GM21723 (cell line): ENCODE data around the gene FGF11.

Source experiments
- ATAC-seq: cut with Tn5 transposase; IDR thresholded peaks from one replicate; pipeline ENCODE4 v1.9.1; 2021; ENCODE audit warnings: mild to moderate bottlenecking, moderate library complexity; ENCODE audit not compliant: unreplicated experiment

FGF11 gene

GRCh38 chr17:7408252-7408727, 31.0 kb upstream of the FGF11 start:
- no peak for ATAC-seq

GRCh38 chr17:7408863-7409262, 30.4 kb upstream of the FGF11 start:
- ATAC-seq: no peak

GRCh38 chr17:7409716-7410115, 29.6 kb upstream of the FGF11 start:
- no peak for ATAC-seq

GRCh38 chr17:7410634-7411426, 28.5 kb upstream of the FGF11 start:
- ATAC-seq: no peak

- ATAC-seq: no peak
Observed at GRCh38 chr17:7411427-7411750, 27.9 kb upstream of the FGF11 start.

- no peak for ATAC-seq
Observed at GRCh38 chr17:7413346-7413985, 25.8 kb upstream of the FGF11 start.

- no peak for ATAC-seq
Observed at GRCh38 chr17:7414837-7415236, 24.5 kb upstream of the FGF11 start.

GRCh38 chr17:7415784-7416183, 23.5 kb upstream of the FGF11 start:
- ATAC-seq: no peak

- no peak for ATAC-seq
Observed at GRCh38 chr17:7416323-7416722, 23.0 kb upstream of the FGF11 start.

GRCh38 chr17:7417056-7417655, 22.2 kb upstream of the FGF11 start:
- no peak for ATAC-seq

- ATAC-seq: no peak
Observed at GRCh38 chr17:7418472-7419152, 20.7 kb upstream of the FGF11 start.

- ATAC-seq: no peak
Observed at GRCh38 chr17:7419819-7420610, 19.3 kb upstream of the FGF11 start, which contains the start of gene SPEM1. Gene SPEM1 (plus strand): TSS chr17:7420324. CDS start chr17:7420385, 61 bp downstream.

GRCh38 chr17:7421186-7421585, 18.1 kb upstream of the FGF11 start:
- ATAC-seq: no peak

GRCh38 chr17:7423679-7424078, 15.6 kb upstream of the FGF11 start:
- no peak for ATAC-seq

- no peak for ATAC-seq
Observed at GRCh38 chr17:7425316-7425715, 14.0 kb upstream of the FGF11 start, which contains the start of gene SPEM2. Gene SPEM2 (plus strand): TSS chr17:7425616. CDS start chr17:7425689, 73 bp downstream.

GRCh38 chr17:7425756-7426155, 13.6 kb upstream of the FGF11 start:
- no peak for ATAC-seq

GRCh38 chr17:7426203-7426863, 13.0 kb upstream of the FGF11 start:
- no peak for ATAC-seq

- no peak for ATAC-seq
Observed at GRCh38 chr17:7426896-7427489, 12.3 kb upstream of the FGF11 start.

GRCh38 chr17:7427549-7427948, 11.8 kb upstream of the FGF11 start:
- no peak for ATAC-seq

- no peak for ATAC-seq
Observed at GRCh38 chr17:7428557-7428956, 10.8 kb upstream of the FGF11 start, which contains the start of gene SPEM3. Gene SPEM3 (plus strand): TSS chr17:7428857. CDS start chr17:7428903, 46 bp downstream.
